HUDEP-2 (cell line): ENCODE data around the gene RIMBP2.
"Not testable (repeated sequence)": the region's sequence is repeated elsewhere in the genome, so short reads cannot be mapped to it uniquely, and the experiment has no call there.

Experiments used
- DNase-seq, 76 experiments: peaks; one replicate each; lab custom pipeline; 2025; ENCODE audit not compliant: unreplicated experiment in 76 of 76; lab: John Stamatoyannopoulos, UW

The RIMBP2 gene

DNA sequence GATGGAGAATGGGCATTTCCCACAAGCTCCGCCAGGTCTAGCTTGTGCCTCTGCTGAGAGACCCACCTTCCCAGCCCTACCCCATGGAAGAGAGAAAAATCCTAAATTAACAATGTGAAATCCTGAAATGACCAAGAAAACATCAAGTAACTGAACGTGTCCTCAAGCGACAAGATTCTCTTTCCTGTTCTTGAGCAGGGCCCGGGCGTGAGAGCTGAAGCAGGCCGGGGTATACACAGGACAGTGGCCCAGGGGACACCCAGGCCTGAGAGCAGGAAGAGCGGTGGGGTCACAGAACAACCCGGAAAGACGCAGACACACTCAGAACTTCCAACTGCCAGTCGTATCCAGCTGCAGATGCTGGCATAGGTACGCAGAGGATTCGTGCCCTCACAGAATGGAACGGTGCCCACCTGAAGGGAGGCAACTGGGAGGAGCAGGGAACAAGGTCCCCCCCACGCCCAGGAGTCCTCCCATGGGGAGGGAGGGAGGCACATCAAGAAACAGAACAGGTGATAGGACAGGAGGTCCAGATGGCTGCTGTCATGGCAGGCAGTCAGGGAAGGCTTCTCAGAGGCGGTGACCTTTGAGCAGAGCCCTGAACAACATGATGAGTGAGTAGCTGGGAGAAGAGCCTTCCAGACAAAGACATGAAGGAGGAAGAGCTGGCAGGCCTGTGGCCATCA, 9.1 kb downstream of the RIMBP2 start:
- no peak for DNase-seq

DNA sequence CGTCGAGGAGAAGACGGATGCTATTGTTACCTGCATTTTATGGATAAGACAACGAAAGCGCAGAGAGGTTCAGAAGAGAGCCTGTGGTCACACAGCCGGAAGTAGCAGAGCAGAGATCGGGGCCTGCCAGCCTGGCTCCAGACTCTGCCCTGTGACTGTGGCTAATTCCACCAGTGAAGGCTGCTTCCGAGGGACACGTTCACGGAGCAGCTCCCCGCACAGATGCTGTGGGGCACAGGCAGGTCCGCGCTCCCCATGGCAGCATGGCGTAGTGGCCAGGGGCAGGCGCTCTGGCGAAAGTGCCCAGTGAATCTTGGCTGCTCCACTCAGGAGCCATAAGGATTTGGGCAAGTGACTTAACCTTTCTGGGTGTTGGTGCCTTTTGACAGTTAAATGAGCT, 9.8 kb downstream of the RIMBP2 start:
- DNase-seq, result no peak

DNA sequence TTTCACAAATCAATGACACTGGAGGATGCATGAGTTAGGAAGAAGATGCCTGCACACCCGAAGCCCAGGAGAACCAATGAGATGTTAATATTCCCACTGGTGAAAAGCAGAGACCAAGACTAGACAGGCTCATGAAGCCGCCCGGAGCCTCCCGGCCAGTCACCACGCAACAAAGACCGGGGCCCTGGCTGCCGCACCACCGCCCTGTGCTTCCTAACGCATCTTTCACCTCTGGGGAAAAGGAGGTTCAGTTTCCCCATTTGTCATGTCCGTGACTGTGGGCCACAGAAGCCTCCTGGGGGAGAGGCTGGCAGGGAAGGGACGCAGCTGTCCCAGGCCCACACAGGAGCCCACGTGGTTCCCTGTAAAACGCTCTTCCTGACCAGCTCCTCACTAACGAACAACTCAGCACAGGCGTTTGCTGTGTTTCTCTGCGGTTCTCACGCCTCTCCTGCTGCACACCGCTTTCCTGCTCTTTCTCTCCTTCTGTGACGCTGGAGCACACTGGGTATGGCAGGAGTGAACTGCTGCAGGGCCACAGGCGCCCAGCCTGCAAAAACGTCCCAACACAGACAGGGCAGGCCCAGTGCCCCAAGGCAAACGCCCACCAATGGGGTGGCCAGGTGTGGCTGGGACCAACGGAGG, 10.8 kb downstream of the RIMBP2 start:
- no peak for DNase-seq

DNA sequence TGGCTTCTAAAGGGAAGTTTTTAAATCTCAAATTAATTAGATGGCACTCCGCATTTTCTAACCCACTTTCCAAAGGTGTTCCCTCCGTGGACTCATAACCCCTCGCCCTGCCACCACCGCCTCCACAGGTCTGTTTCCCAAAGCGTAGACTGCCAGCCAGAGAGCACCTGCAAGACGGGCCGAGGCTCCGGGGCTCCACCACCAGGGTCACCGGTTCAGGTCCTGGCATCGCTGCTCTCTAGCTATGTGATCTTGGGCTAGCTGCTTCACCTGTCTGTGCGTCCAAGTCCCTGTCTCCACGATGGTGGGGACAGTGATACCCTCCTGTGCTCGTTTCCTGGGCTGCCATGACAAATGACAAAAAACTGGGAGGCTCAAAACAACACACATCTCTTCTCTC, 11.5 kb downstream of the RIMBP2 start:
- no peak for DNase-seq

DNA sequence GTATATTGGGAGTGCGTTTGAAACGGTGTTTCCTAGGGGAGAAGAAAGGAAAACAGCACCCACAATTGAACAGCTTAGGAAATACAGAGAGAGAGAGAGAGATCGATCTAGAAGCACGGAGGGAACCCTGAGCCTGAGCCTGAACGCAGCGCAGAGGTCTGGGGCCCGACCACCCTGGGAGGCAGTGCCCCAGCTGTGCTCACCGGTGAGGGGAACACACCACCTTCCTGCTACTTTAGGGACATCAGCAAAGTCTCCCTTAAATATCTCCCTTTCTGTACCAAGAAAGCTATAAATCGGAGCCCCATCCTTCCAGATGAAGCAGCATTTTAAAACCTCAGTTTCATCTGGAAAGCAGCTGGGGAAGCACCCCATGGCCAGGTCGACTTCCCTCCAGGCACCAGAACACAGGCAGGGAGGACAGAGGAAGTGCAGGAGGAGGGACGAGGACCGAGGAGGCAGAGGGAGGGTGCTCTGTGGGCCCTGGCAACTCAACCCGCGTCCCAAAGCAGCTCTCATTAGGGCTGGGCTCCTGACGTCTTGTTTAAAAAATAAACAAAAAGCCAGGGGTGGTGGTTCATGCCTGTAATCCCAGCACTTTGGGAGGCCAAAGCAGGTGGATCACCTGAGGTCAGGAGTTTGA, 12.2 kb downstream of the RIMBP2 start:
- no peak for DNase-seq

DNA sequence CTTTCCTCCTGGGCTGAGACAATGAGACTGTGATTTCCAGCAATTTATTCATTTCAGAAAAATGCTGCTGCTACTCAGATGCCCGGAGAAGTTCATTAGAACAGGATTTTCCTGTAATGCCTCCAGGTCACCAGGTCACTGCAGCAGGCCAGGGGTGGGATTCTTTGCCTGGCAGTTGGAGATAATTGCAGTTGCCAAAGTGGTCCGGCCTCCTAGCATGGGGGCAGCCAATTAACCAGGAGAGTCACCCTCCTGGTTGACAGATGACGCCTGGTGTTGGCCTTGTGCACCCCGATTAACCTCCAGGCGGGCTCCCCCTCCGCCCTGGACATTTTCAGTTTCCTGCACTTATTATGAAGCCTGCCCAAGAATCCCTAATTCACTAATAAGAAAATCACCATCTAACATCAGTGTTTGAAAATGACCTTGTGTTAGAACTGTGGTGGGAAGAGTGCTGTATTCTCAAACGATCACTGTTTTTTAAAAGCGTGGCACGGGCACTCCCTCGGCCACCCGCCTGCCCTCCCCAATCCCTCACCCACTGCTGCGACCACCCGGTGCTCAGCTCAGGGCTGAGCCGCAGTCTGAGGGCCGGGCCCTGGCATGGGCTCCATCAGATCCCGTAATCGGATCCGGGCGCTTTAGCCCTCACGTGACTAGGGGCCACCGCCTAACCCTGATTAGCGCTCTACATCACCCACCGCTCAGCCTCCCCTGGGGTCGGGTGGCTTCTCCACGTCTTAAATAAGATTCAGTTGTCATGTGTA, 12.9 kb downstream of the RIMBP2 start:
- no peak for DNase-seq

DNA sequence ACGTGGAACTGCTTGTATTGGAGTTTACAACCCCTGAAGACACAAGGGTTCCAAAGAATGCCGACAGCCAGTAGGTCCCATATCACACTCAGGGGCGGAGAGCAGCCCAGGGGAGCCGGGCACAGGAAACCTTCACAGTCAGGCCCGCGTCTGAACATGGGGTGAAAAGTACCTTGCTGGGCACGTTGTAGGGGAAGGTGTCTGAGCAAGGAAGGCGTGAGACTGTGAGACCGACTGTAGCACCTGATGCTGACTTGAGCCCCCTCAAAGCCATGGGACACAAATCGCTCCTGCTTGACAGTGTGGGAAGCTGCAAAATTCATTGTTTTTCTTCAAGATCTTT, 14.7 kb downstream of the RIMBP2 start:
- no peak for DNase-seq

DNA sequence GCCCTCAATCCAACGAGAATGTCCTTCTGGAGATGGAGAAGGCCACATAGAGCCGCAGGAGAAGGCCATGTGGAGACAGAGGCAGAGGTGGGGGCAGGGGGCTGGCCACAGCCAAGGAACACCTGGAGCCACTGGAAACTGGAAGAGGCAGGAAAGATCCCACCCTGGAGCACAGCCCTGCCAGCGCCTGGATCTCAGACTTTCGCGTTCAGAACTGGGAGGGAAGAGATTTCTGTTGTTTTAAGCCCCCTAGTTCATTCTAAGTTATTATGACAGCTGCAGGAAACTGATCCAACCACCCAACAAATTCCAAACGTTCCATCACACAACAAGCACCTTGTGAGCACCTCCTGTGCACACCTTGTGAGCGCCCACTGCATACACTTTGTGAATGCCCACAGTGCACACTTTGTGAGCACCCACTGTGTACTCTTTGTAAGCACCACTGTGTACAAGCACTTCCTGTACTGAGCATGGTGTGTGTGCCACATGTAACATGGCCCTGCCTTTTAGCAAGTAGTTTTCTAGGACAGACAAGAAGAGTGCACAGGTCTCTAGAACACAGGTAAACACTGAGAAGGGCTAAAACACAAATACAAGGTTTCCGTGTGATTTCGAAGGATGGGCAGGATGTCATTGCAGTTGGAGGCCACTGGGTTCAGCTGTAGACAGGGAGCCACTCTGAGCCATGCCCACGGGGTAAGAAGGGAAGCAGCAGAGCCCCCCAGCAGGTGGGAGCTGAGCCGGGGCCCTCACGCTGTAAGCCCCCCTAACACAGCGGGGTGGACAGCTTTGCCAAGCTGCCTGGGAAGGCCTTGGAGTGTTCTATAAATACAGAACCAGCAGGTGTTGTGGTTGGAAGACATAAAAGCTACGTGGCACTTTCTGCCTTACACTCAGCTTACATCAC, 15.4 kb downstream of the RIMBP2 start:
- DNase-seq, result no peak

DNA sequence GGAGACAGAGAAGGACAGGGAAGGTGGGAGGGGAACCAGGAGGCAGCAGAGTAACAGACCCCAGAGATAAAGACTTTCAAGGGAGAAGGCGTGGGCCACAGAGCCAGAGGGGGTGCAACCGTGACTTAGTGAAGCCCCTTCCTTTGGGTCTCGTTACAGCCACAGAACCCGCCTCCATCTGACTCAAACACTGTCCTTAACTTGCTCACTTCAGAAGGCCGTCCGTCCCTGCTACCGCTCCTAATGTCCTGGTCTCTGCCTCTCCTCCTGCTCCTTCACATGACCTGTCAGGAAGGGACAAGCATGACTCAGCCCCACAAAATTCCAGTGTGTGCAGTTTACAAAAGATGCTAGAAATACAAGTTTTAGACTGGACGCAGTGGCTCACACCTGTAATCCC, 18.0 kb downstream of the RIMBP2 start:
- DNase-seq, result no peak

DNA sequence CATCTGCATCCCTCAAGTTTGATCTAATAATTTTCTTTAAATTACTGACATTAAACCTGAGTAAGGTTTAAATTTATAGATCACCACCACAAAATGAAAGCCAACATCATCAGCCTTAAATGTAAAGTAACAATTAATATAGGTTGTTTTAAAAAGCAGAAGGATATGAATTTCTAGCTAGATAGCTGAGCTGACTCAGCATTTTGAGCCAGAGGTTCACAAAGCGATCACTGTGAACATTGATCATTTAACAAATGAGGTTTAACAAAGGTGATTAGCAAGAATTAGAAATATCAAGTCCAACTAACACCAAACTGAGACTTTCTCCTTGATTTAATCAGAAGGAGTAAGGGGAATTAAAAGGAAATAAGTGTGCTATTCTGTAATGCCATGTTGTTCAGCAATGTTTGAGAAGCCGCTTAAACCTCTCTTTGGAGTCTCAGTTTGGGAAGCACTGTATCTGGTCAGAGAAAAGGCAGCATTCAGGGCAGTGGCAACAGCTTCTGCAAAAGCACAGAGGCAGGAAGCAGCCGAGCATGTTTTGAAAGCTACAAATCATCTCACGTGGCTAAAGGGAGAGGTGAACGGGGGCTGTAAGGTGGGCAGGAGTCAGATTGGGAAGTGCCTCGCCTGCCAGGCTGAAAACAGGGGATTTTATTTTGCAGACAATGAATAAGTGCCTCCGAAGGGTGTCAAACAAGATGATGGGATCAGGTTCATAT, 19.6 kb downstream of the RIMBP2 start:
- DNase-seq, result no peak

DNA sequence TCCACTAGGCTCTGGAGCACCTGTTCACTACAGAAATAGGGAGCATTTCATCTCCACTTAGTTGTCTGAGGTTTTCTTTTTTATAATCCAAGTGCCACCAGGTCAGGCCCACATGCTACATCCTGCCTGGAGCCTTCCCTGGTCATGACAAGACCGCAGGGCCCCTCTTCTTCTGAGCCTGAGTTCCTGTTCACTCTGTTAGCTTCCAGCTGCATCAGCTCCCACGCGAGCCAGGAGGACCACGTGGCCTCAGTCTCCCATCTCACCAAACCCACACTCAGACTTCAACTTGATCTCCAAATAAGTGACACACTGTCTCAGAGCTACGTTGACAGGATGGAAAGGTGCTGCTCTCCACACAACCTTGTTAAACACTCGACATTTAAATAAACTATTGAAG, 21.0 kb downstream of the RIMBP2 start:
- no peak for DNase-seq

DNA sequence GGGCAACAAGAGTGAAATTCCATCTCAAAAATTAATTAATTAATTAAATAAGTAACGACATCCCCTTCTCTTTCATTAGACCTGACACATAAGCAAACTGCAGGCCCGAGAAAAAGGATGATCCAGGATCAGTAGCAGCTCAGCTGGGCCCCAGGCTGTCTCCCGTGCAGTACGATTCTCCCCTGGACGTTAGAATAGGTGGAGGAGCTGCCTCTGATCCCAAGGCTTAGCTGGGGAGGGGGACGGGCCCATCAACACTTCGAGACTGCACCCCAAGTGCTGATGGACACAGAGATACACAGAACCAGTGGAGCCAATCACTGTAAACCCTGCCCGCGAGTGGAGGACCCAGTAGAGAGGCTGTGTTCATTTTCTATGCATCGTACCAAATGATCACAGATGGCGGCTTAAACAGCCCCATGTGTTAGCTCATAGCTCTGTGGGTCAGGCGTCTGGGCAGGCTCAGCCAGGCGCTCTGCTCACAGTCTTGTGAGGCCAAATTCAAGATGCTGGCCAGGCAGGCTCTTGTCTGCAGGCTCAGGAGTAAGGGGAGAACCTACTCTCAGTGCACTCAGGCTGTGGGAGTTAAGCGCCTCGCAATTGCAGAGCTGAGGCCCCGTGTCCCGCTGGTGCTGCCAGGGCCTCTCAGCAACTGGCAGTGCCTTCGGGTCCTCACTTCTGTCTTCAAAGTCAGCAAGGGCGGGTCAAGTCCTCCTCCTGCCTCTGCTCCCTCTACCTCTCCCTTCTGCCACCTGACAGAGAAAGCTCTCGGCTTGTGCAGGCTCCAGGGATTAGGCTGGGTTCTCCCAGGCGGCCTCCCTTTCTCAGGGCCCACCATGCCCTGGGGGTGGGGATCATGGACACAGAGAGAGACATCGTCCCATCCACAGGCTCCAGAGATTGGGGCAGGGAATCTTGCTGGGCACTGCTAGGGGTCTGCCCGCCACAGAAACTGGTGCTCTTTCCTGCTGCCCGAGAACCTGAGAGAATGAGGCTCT, 26.4 kb downstream of the RIMBP2 start:
- no peak for DNase-seq

DNA sequence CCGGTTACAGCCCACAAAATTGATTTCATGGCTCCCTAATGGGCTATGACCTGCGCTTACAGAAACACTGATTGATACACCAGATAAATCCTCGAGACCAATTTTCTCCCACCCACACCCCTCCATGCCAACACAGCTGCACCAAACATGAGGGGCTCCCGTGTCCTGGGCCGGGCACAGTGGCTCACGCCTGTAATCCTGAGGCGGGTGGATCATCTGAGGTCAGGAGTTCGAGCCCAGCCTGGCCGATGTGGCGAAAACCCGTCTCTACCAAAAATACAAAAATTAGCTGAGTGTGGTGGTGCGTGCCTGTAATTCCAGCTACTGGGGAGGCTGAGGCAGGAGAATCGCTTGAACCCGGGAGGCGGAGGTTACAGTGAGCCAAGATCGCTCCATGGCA, 27.1 kb downstream of the RIMBP2 start:
- DNase-seq, result not testable (repeated sequence)

DNA sequence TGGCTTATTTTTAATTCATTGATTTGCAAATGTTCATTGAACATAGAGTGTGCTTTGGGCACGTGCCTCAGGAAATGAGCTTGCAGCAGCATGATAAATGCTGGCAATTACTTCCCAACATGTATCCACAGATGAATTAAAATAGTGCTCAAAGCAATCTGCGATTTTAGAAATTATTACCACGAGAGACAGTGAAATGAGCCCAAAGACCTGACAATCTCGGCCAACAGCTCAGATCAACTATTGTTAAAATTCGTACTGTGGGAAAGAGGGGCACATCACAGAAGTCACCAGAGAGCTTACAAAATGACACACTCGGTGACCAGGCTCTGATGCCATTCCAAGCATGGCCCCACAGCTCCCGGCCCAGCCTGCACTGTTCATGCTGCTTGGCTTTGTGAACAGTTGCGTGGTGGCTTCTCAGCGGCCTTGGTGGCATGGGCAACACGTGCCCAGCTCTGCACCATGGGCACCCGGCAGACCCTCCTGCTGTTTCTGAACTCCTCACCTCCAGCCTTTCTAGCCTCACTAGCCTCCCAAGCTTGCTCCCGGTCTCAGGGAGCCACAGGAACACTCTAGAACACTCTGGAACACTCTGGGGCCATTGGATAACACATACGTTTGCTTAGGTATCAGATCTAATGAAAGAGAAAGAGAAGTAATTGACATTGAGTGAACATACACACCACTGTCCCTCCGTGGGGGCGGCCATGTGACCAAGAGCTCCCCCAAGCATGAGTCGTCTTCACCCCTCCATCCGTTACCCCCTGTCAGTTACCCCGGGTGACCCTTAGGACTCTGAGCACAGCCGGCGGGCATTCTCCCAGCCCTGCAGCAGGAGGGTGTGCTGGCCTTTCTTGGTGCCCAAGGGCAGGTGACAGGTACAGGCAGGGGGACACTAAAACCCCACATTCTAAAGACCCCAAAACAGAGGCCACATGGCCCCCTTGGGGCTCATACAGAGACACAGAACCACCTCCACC, 28.0 kb downstream of the RIMBP2 start:
- no peak for DNase-seq

DNA sequence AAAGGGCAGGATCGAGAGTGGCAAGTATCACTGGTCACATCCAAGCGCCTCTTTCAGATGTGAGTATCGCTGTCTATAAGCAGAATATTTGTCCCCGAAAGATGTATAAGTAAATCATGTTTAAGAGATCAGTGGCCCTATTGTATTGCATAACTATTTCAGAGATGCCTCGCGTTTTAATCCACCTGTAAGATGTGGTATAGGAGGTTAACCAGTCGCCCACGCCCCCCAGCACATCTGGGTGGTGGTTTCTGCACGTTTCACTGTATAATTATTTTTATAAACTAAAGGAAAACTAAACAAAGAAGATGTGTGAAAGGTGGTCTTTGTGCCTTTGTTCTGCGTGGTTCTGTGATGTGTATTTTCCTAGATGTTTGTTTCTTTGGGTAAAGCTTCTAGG, 28.9 kb downstream of the RIMBP2 start:
- DNase-seq, result no peak

DNA sequence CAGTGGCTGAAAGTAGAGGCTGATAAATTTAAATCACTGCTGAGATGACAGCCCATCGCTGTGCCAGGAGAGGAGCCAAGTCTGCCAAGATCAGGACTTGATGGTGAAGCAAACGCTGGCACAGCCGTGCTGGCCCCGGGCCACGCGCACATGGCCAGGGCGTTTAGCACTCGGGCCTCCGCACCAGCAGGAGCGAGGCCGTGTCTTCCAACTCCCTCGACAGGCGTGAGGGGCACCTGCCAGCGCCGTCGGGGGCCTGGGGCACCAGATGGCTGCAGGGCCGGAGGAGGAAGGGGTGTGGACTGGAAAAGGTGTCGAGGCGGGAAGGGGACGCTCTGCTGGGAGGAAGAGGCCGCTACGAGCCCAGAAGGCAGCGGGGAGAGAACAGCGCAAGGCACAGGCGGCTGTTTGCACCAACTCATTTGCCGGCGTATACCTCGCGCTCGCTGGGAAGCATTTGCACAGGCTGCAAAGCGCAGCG, 29.5 kb downstream of the RIMBP2 start:
- DNase-seq, result no peak

DNA sequence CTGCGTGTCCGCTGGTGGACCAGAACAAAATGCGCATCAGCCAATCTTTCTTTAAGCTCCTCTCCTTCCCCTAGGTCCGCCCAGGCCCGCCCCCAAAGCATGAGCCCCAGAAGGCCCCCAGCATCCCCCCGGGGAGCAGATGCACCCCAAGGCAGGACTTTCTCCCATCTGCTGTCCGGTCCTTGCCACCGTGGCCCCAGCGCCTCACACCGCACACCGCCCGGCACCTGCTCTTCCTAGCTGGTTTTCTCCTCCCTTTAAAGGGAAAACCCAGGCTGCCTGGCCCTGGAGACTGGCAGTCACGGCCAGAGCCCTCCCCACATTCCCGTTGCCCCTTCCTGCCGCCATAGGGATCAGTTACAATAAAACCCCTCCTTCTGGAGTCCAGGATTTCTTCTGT, 30.2 kb downstream of the RIMBP2 start:
- DNase-seq, result no peak
